HG02798 (cell line): ENCODE results near the gene SOX18.
"Not testable (repeated sequence)": the region's sequence is repeated elsewhere in the genome, so short reads cannot be mapped to it uniquely, and the experiment has no call there.

Source experiments
- ATAC-seq: cut with Tn5 transposase; IDR thresholded peaks from one replicate; pipeline ENCODE4 v1.9.1; 2021; ENCODE audit warnings: mild to moderate bottlenecking; ENCODE audit not compliant: unreplicated experiment, poor library complexity

The SOX18 gene

DNA sequence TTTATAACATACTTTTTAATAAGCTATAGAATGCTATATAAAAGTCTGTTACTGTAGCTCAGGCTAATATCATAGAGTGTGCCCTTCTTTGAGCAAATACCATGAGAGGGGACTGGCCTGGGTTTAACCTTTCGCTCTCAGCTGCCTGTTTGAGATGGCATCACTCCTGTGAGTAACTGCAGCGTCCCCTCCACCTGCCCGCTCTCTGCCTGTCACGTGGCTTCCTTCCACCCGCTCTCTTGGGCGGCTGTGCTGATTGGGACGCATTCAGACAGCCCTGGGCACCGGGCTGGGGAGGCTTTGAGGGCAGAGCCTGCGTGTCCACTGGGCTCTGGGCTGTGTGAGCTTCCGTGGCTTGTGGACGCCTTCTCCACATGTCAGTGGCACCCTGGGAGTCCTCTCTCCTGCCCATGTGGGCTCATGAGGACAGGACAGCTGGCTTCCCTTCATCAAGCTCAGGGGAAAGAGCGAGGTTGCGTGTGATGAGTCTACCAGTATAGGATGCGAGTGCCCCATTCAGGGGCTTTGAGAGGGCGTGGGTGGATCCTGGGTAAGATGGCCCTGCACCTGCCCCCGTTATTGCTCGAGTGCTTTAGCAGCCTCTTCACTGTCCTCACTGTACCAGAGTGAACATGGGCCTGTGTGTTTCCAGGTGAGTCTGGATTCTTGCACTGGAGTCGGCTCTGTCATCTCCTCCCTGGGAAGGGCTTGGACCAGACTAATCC, 24.2 kb downstream of the SOX18 start:
- no peak for ATAC-seq

DNA sequence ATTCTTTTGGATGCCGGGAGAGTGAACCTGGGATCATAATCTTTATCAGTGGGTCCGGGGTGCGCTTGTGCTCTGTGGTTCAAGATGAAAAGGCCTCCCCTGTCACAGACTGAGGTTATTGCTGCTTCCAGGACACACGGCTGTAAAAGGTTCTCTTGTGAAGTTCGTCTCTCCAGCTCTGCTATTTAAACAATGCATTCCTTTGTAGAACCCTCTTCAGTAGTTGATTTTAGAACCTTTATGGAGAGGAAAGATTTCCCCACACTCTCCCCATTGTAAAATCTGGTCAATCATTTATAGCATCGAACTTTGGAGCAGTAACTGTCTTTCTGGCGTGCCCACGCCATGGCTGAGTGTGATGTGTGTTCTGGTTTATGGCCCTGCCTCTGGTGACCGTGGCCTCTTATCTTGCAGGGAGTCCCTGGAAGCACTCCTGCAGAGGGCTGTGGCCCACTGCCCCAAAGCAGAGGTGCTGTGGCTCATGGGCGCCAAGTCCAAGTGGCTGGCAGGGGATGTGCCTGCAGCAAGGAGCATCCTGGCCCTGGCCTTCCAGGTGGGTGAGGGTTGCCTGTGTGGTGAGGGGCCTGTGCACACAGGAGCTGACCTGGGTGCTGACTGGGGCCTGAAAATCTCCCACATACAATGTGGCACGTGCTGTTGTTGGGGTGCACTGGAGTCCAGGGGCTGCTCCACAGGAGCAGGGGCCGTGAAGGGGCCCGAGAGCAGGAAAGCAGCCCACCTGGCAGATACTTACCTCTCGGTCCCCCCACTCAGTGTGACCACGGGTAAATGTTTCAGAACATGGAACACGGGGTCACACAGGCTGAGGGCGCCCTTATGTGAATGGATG, 25.1 kb downstream of the SOX18 start:
- no peak for ATAC-seq

GRCh38 chr20:64023361-64024140, 25.9 kb downstream of the SOX18 start:
- ATAC-seq = no peak

DNA sequence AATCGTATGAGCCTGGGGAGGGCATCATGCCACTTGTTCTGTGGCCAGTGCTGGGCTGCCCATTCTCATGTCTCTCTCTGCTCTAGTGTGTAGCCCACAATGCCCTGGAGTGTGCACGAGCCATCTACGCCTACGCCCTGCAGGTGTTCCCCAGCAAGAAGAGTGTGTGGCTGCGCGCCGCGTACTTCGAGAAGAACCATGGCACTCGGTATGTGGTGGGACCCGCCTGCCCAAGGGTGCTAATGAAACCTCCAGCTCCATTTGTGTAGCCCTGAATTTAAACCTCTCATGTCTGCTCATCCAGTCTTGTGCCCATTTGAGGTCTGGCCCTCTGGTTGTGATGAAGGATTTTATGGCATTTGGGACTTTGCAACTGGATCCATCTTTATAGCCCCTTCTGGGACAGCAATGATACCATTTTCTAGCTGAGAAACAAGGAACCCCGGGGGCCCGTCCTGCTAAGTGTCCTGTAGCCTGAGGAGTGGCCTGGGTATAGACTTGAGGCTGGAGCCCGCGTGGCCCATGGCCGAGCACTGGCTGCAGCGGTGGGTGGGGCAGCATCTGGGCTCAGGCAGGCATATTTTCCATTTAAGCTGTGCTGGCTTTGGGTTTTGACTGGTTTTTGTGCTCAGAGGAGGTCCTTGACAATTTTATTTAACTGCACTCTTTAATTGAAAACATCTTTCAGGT, 26.6 kb downstream of the SOX18 start:
- ATAC-seq = no peak

GRCh38 chr20:64021124-64021975, 28.1 kb downstream of the SOX18 start:
- ATAC-seq = no peak

GRCh38 chr20:64015635-64016034, 33.8 kb downstream of the SOX18 start:
- ATAC-seq = no peak

DNA sequence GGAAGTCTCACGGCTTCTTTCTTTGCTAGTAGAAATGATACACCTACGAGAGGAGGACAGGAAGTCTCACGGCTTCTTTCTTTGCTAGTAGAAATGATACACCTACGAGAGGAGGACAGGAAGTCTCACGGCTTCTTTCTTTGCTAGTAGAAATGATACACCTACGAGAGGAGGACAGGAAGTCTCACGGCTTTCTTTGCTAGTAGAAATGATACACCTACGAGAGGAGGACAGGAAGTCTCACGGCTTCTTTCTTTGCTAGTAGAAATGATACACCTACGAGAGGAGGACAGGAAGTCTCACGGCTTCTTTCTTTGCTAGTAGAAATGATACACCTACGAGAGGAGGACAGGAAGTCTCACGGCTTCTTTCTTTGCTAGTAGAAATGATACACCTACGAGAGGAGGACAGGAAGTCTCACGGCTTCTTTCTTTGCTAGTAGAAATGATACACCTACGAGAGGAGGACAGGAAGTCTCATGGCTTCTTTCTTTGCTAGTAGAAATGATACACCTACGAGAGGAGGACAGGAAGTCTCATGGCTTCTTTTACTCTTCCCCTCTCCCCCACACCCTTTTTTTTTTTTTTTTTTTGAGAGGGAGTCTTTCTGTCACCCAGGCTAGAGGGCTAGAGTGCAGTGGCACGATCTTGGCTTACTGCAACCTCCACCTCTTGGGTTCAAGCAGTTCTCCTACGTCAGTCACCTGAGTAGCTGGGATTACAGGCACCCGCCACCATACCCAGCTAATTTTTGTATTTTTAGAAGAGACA, 36.9 kb downstream of the SOX18 start:
- not testable (repeated sequence) for ATAC-seq

GRCh38 chr20:64011366-64011779, 38.1 kb downstream of the SOX18 start:
- ATAC-seq = no peak

DNA sequence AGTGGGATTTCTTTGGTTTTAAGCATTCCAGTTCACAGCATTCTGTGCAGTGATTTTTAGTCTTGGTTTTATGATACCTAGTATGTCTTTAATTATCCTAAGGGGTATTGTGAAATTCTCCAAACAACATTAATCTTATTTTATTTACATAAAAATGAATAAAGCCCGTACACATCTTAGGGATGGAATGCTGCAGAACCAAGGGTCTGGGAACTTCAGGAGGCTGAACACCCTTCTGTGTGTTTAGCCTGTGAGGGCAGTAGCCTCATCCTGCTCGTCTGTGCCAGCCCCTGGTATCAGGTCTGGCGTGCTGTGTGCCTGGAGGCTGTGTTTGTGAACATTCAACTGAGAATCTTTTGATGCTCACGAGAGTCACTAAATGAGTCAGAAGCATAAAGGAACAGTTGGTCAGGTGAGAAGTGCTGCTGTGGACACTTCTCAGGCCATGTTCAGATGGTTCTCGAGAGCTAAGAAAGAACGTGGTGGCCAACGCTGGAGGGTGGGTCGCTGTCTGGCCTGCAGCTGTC, 38.7 kb downstream of the SOX18 start:
- no peak for ATAC-seq

- ATAC-seq = no peak
Observed at GRCh38 chr20:64009811-64010387, 39.5 kb downstream of the SOX18 start.

- ATAC-seq = peak; percentile 32
Observed at GRCh38 chr20:64006902-64007301, 42.5 kb downstream of the SOX18 start.

- ATAC-seq = no peak
Observed at GRCh38 chr20:64006490-64006889, 42.9 kb downstream of the SOX18 start.

DNA sequence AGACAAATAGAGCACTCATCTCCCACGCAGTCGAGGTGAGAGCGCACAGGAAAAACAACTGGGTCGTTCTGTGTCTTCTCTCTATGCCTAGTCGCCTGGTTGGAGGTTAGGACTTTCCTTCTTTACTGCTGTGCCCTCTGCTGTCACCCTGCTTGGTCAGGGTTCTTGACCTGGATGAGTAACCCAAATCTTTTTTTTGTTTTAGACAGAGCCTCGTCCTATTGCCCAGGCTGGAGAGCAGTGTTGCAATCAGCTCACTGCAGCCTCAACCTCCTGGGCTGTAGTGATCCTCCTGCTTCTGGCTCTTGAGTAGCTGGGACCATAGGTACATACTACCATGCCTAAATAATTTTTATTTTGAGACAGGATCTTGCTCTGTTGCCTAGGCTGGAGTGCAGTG, 44.0 kb downstream of the SOX18 start:
- ATAC-seq = no peak

DNA sequence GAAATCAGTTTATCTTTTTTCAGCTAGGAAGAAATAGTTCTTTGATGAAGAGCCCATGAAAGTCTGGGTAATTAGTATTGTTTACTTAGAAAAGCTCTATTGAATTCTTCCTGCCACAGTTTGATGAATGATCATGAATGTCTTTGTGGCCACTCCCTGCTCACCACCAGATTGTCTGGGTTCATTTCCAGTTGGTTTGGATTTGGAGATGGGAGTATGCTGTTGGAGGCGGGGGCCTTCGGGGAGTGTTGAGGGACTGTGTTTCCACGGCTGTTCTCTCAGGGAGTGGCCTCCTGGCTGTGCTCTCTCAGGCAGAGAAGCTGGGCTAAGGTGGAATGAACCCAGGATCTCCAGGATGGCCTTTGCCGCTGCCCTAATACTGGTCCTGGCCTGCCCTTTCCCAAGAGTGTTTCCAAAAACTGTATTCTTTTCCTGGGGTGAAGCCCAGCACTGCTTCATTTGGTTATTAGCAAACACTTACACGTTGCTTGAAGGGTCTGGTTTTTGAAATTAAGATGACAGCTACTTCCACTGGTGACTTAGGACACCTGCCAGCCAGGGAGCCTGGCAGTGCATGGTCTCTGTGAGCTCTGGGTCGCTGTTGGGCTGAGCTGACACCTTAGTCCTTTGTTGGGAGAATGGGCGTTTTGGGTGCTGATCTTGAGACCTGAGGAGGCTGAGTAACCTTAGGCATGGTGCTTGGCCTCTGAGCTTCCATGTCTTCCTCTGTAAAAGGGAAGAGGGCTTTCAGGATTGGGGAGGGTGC, 45.3 kb downstream of the SOX18 start:
- no peak for ATAC-seq

- no peak for ATAC-seq
Observed at GRCh38 chr20:64001607-64002011, 47.8 kb downstream of the SOX18 start.

GRCh38 chr20:64000906-64001305, 48.5 kb downstream of the SOX18 start:
- no peak for ATAC-seq
